GM18502 (cell line): ENCODE measurements around the gene C2CD4A.
"Not testable (repeated sequence)": the region's sequence is repeated elsewhere in the genome, so short reads cannot be mapped to it uniquely, and the experiment has no call there.

Experiments
- ATAC-seq: cut with Tn5 transposase; IDR thresholded peaks from one replicate; pipeline ENCODE4 v1.9.1; 2021; ENCODE audit warnings: mild to moderate bottlenecking; ENCODE audit not compliant: unreplicated experiment, poor library complexity

The C2CD4A gene

GRCh38 chr15:62066663-62067447 lies at the start of gene C2CD4A:
Gene C2CD4A, plus strand, starts transcription at chr15:62066977. Its CDS starts 637 bp downstream, at chr15:62067614.
- ATAC-seq: peak; percentile 52

GRCh38 chr15:62020576-62021160 lies 46.1 kb upstream of the C2CD4A start:
- ATAC-seq: no peak

DNA sequence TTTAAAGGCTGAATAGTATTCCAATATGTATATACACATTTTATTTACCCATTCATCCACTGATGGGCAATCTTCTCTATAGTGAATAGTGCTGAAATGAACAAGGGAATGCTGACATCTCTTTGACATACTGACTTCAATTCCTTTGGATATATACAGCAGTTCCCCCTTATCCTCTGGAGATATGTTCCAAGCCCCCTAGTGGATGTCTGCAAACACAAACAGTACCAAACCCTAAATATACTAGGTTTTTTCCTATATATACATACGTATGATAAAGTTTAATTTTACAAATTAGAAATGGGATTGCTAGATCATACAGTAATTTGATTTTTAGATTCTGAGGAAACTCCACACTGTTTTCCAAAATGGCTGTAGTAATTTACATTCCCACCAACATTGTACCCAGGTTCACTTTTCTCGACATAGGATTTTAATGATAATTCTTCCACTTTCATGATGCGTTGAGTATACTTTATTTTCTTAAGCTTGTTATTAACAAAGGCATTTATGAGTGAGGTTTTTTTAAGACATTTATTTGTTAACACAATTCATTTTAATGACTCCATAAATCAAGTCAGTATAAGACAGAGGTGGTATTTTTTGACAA lies 44.7 kb upstream of the C2CD4A start:
- no peak for ATAC-seq

- peak; percentile 62 for ATAC-seq
Measured at GRCh38 chr15:62026487-62027262, 40.1 kb upstream of the C2CD4A start.

DNA sequence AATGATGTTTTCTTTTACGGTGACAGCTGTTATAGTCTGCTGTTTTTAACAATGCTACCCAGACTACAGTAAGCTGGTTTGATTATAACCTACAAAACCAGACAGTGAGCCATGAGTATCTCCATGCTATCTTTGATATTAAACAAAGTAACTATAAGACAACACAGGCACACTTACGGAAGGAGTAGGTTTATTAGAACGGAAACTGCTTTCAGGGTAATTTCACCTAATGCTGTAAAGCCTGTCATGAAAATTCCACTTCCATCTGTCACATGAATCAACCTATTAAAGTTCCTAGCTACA lies 39.6 kb upstream of the C2CD4A start:
- peak; percentile 10 for ATAC-seq

DNA sequence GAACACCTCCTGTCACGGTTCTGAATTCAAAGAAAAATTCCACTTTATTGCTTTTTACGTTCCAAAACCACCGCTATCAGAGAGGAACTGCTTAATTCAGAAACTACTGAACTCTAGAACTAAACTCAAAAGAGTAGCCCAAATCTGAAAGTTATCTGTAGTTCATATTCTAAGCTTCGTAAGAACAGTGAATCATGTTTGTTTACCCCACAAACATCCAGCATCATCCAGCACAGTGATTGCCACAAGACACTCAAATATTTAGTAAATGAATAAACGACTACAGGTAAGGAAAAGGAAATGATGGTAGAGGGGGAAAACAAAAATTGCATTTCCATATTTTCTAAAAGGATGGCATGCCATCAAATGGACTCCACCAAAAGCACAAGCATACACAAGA lies 38.9 kb upstream of the C2CD4A start:
- no peak for ATAC-seq

DNA sequence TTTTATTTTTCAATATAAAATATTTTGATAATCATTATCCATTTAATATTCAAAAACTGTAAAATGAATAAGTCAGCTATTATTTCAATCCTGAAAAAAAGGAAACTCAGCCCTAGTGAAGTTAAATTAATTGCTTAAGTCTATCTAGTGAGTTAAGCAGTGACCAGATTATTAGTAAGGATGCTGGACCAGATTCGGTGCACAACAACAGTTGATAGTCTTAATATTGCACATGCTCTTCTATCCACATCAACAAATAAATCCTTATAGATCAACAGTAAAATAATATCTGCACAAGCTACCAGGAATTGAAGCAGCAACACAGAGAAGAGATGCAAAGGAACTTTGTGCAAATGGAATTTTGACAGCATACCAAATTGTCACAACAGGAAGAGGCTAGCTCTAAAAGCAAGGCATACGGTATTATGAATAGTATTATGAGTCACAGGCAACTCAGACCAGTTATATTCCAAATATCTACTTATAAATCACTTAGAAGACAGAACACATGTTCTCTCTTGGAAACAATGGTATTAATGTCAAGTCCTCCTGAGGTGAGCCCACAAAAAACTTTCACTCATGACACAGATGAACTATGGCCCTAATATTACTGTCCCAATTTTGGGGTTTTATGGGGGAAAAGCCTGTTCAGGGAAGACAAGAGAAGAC lies 31.4 kb upstream of the C2CD4A start:
- ATAC-seq: no peak

GRCh38 chr15:62046078-62046743 lies 20.6 kb upstream of the C2CD4A start:
- ATAC-seq: peak; percentile 75

- ATAC-seq: no peak
Measured at GRCh38 chr15:62047282-62047827, 19.4 kb upstream of the C2CD4A start.

DNA sequence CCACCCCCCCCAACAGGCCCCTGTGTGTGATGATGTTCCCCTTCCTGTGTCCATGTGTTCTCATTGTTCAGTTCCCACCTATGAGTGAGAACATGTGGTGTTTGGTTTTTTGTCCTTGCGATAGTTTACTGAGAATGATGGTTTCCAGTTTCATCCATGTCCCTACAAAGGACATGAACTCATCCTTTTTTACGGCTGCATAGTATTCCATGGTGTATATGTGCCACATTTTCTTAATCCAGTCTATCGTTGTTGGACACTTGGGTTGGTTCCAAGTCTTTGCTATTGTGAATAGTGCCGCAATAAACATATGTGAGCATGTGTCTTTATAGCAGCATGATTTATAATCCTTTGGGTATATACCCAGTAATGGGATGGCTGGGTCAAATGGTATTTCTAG lies 18.5 kb upstream of the C2CD4A start:
- not testable (repeated sequence) for ATAC-seq

GRCh38 chr15:62050115-62050514 lies 16.7 kb upstream of the C2CD4A start:
- no peak for ATAC-seq

- no peak for ATAC-seq
Measured at GRCh38 chr15:62051166-62051565, 15.6 kb upstream of the C2CD4A start.

- no peak for ATAC-seq
Measured at GRCh38 chr15:62052713-62053112, 14.1 kb upstream of the C2CD4A start.

DNA sequence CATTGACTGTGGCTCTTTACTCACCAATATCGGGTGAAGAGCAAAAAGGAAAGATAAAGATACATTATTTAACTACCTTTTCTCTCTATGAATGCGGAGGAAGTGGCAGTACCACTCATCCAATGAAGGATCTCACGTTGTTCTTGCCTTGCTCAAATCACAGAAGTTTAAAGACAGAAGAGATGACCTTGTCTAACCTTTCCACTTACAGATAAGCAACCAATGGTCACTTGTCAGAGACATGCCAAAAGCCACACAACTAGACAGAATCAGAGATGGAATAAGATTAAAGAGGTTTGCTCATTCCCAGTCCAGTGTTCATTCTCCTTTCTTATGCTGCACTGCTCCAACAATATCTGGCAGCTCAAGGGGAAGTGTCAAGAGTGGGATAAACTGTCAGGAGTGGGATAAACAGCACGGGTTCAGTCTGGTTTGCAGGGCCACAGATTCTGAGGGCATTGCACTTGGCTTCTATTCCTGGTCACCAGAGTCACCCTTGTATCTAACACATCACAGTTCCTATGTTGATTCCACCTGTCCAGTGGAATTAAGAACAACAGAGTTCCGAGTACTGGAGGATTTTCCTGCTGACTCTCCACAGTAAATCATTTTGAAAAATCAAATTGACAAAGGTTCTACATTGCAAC lies 13.2 kb upstream of the C2CD4A start:
- no peak for ATAC-seq

DNA sequence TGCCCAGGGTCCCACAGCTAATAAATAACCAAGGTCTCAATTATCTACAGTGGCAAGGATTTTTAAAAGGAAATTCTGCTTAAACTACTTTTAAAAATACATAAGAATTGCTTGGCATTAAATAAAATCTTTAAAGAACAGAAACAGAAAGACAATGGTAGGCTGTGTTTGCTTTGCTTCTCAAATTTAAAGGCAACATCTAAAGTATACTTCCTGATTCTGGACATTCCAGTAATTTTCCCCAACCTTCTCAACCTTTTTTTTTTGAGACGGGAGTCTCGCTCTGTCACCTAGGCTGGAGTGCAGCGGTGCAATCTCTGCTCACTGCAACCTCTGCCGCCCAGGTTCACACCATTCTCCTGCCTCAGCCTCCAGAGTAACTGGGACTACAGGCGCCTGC lies 11.8 kb upstream of the C2CD4A start:
- ATAC-seq: no peak

GRCh38 chr15:62057341-62057980 lies 9.3 kb upstream of the C2CD4A start:
- no peak for ATAC-seq

DNA sequence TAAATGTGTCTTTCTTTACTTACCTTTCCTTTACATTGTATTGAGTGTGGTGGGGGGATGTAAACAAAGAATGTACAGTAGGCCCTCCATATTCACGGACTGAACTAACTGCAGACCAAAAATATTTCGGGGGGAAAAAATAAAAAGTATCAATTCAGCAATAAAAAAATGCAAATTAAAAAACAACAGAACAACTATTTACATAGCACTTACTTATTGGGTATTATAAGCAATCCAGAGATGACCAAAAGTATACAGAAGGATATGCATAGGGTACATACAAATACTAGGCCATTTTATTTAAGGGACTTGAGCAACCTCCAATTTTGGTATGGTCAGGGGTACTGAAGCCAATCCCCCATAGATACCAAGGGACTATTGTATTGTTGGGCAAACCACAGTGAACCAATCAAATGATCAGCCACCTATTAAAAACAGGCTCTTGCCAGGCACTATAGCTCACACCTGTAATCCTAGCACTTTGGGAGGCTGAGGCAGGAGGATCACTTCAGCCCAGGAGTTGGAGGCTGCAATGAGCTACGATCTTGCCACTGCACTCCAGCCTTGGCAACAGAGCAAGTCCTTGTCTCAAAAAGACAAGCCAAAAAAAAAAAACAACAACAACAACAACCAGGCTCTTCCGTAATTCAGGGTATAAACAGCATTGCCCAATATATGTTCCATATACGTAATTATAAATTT lies 8.3 kb upstream of the C2CD4A start:
- no peak for ATAC-seq
